HepG2 (cell line): ENCODE measurements around the gene APLP1. TPM values are rescaled to one million over a fixed set of nuclear protein-coding genes. Genes with fewer than 3 reads are reported as not detected.

ENCODE experiments used
- ATAC-seq: fragments of 200-7000 bp; cut with Tn5 transposase; 3 replicates; pipeline ENCODE4 v1.9.1; 2020; ENCODE audit warnings: mild to moderate bottlenecking, moderate library complexity
- BruUV-seq: library from RNA; stranded (reverse); fragments of 400-500 nt; replicated peaks from 2 replicates; lab custom pipeline; 2021; lab: Mats Ljungman, UMichigan
- CTCF ChIA-PET: fragments of 300-600 bp; formaldehyde crosslinking; extraction: SDS; loops from one replicate; lab custom pipeline; 2021; ENCODE audit warnings: low total read pairs, inconsistent platforms, low intra/inter-chr PET ratio; lab: Yijun Ruan, JAX
- POLR2A ChIA-PET: fragments of 350-600 bp; sonication (Branson Sonifier 250); formaldehyde crosslinking; loops from one replicate; lab custom pipeline; 2020; ENCODE audit warnings: antibody characterized with exemption, inconsistent platforms; lab: Yijun Ruan, JAX
- DNase-seq: peaks from one replicate; pipeline ENCODE4 v3.0.0-alpha.2; 2015; ENCODE audit warnings: low spot score
- FAIRE-seq: peaks from 3 replicates; lab custom pipeline; 2011; peaks lifted over from hg19 to GRCh38; lab: Jason Lieb, UNC
- H2AFZ ChIP-seq: one replicate; pipeline ENCODE4 v1.6.1; 2011; ENCODE audit warnings: low read length, inconsistent platforms
- H3K27ac ChIP-seq: fragments of 300-600 bp; 3 replicates; pipeline ENCODE4 v1.8.0; 2011; ENCODE audit warnings: mixed run types, mild to moderate bottlenecking, mixed read lengths, low read length, inconsistent platforms; ENCODE audit not compliant: insufficient read depth; ENCODE audit errors: extremely low read length
- H3K27me3 ChIP-seq, 2 experiments: fragments of 200-600 bp in 1 of 2; 2 replicates in 1 of 2; 3 replicates in 1 of 2; pipeline versions ENCODE4 v1.6.0 to v1.8.0; 2011; ENCODE audit warnings: low read length in 2 of 2, mild to moderate bottlenecking in 2 of 2, moderate library complexity in 2 of 2, inconsistent platforms in 1 of 2; ENCODE audit not compliant: insufficient read depth in 2 of 2, control insufficient read depth in 1 of 2
- H3K36me3 ChIP-seq, 2 experiments: fragments of 200-600 bp in 1 of 2; replicated peaks in 1 of 2; 2 replicates in 1 of 2; 3 replicates in 1 of 2; pipeline versions ENCODE4 v1.5.1 to v1.8.0; 2011; ENCODE audit warnings: low read length in 2 of 2, inconsistent platforms in 1 of 2; ENCODE audit not compliant: insufficient read depth in 2 of 2, control insufficient read depth in 1 of 2
- H3K4me1 ChIP-seq: 2 replicates; pipeline ENCODE4 v1.5.1; 2012; ENCODE audit warnings: low read length, inconsistent platforms; ENCODE audit not compliant: insufficient read depth
- H3K4me2 ChIP-seq: 2 replicates; pipeline ENCODE4 v1.6.0; 2011; ENCODE audit warnings: low read depth, low read length, inconsistent platforms
- H3K4me3 ChIP-seq, 3 experiments: fragments of 200-600 bp in 1 of 3; sonication (generic), shearing (Covaris generic) in 1 of 3; replicated peaks in 1 of 3; 2 replicates each; pipeline ENCODE4 v1.5.1; 2011 to 2016; ENCODE audit warnings: low read length in 3 of 3, inconsistent platforms in 2 of 3, low read depth in 2 of 3, mild to moderate bottlenecking in 2 of 3, control low read depth in 1 of 3, mixed read lengths in 1 of 3; ENCODE audit not compliant: insufficient read depth in 1 of 3
- H3K79me2 ChIP-seq: one replicate; pipeline ENCODE4 v1.6.1; 2011; ENCODE audit warnings: low read length, inconsistent platforms; ENCODE audit not compliant: insufficient read depth
- H3K9ac ChIP-seq: 2 replicates; pipeline ENCODE4 v1.6.0; 2011; ENCODE audit warnings: mild to moderate bottlenecking, low read depth, low read length, inconsistent platforms; ENCODE audit not compliant: insufficient read depth
- H3K9me3 ChIP-seq: 2 replicates; pipeline ENCODE4 v1.5.1; 2012; ENCODE audit warnings: mild to moderate bottlenecking, low read length
- H4K20me1 ChIP-seq: 2 replicates; pipeline ENCODE4 v1.6.0; 2011; ENCODE audit warnings: inconsistent platforms, mild to moderate bottlenecking, low read length, moderate library complexity; ENCODE audit not compliant: insufficient read depth
- ATAD3A ChIP-seq: sonication (generic); formaldehyde crosslinking; IDR thresholded peaks from 2 replicates; pipeline ENCODE4 v1.4.0; 2020; ENCODE audit warnings: missing genetic modification reagents
- HDAC1 ChIP-seq: sonication (generic); formaldehyde crosslinking; IDR thresholded peaks from 2 replicates; pipeline ENCODE4 v1.5.1; 2020; ENCODE audit warnings: mild to moderate bottlenecking, missing genetic modification reagents
- HNF4A ChIP-seq: sonication (generic); formaldehyde crosslinking; IDR thresholded peaks from 2 replicates; pipeline ENCODE4 v1.4.0; 2020; ENCODE audit warnings: missing genetic modification reagents
- KLF6 ChIP-seq: IDR thresholded peaks from 2 replicates; pipeline ENCODE4 v1.8.0; 2016; ENCODE audit warnings: missing biosample characterization, missing genetic modification reagents
- PAWR ChIP-seq: sonication (generic); formaldehyde crosslinking; IDR thresholded peaks from 2 replicates; pipeline ENCODE4 v1.4.0; 2020; ENCODE audit warnings: missing genetic modification reagents, mild to moderate bottlenecking, borderline replicate concordance
- PAX8 ChIP-seq: sonication (generic); formaldehyde crosslinking; IDR thresholded peaks from 2 replicates; pipeline ENCODE4 v1.8.0; 2022; ENCODE audit warnings: mild to moderate bottlenecking, missing genetic modification reagents, borderline replicate concordance
- PCBP1 ChIP-seq: fragments of 200-400 bp; formaldehyde crosslinking; IDR thresholded peaks from 2 replicates; pipeline ENCODE4 v1.6.1; 2017; ENCODE audit warnings: mild to moderate bottlenecking, low read depth, low read length, borderline replicate concordance
- PTBP1 ChIP-seq: fragments of 200-400 bp; formaldehyde crosslinking; IDR thresholded peaks from 2 replicates; pipeline ENCODE4 v1.6.1; 2018; ENCODE audit warnings: low read length, low read depth; ENCODE audit not compliant: poor library complexity, severe bottlenecking
- SP5 ChIP-seq: IDR thresholded peaks from 2 replicates; pipeline ENCODE4 v1.6.1; 2016; ENCODE audit warnings: low read depth, borderline replicate concordance
- ZIK1 ChIP-seq: sonication (generic); formaldehyde crosslinking; IDR thresholded peaks from 2 replicates; pipeline ENCODE4 v1.5.0; 2020; ENCODE audit warnings: mild to moderate bottlenecking, low read depth, missing genetic modification reagents, borderline replicate concordance
- ZNF121 ChIP-seq: sonication (generic); formaldehyde crosslinking; IDR thresholded peaks from 2 replicates; pipeline ENCODE4 v1.5.0; 2020; ENCODE audit warnings: mild to moderate bottlenecking, missing genetic modification reagents
- ZNF572 ChIP-seq: sonication (generic); formaldehyde crosslinking; IDR thresholded peaks from 2 replicates; pipeline ENCODE4 v1.5.1; 2020; ENCODE audit warnings: mild to moderate bottlenecking, missing genetic modification reagents
- ZNF605 ChIP-seq: sonication (generic); formaldehyde crosslinking; IDR thresholded peaks from 2 replicates; pipeline ENCODE4 v1.8.0; 2022; ENCODE audit warnings: mild to moderate bottlenecking, missing genetic modification reagents
- WGBS: methylation state at CpG from one replicate; pipeline ENCODE4 v1.1.6; 2017; ENCODE audit warnings: low lambda C conversion rate; 5-methylcytosine and 5-hydroxymethylcytosine counted together
- in situ Hi-C: cut with HindIII; loops from 2 replicates; pipeline ENCODE4 v1.10.0; 2017; ENCODE audit warnings: low pct_unique_long_range_greater_than_20kb; ENCODE audit not compliant: extremely low pct_ligation_motif_present
- intact Hi-C: fragments of 100-400 bp; cut with micrococcal nuclease; formaldehyde crosslinking; loops from one replicate; pipeline ENCODE4 v1.10.0; 2022; ENCODE audit not compliant: unreplicated experiment
- polyA plus RNA-seq, 8 experiments: library from polyadenylated mRNA; depleted of rRNA in 3 of 8; stranded (reverse) in 7 of 8; unstranded in 1 of 8; fragments of >200 nt; fragmentation: Illumina TruSeq in 4 of 8; extraction: Trizol in 4 of 8; gene quantifications; 2 replicates each; pipeline versions ENCODE4 v1.2.1 to v1.2.3, GENCODE V29; 2011 to 2016; ENCODE audit warnings: low read depth in 4 of 8, missing spikeins in 1 of 8, mixed read lengths in 1 of 8; ENCODE audit not compliant: insufficient read depth in 1 of 8
- total RNA-seq, 5 experiments: library from RNA; depleted of rRNA; stranded (reverse); fragments of >200 nt; fragmentation: Illumina TruSeq; extraction: Trizol; gene quantifications; 2 replicates each; pipeline ENCODE4 v1.2.3, GENCODE V29; 2016; ENCODE audit warnings: low read depth in 1 of 5
- TF ChIP-seq, protein P1 (sequence below): sonication (generic); formaldehyde crosslinking; IDR thresholded peaks from 2 replicates; pipeline ENCODE4 v1.5.0; 2020; ENCODE audit warnings: mild to moderate bottlenecking, missing genetic modification reagents

Gene APLP1
- total and polyA plus RNA-seq, 2 of the 13 experiments (the other 11 are each of a cell fraction or from before 2014, with no cell fraction given), result 2.0 to 2.9 TPM

DNA sequence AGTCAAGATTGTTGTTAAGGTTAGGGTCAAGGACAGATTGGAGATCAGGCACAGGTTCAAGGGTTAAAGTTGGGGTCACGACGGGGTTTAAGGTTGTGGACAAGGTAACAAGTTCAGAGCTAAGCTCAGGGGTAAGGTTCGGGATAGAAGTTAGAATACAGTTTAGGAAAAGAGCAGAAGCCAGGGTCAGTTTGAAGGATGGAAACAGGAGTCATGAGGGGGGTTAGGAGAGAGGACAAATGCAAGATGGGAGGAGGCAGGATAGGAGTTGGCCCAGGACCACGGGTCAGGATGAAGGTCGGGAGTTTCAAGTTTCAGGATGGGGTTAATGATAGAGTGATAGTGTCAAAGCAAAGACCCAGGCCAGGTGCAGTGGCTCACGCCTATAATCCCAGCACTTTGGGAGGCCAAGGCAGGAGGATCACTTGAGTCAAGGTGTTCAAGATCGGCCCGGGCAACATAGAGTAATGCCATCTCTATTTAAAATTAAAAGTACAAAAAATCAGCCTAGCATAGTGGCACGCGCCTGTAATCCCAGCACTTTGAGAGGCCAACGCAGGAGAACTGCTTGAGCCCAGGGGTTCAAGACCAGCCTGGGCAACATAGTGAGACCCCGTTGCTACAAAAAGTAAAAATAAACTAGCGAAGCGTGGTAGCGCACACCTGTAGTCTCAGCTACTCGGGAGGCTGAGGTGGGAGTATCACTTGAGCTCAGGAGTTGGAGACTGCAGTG is 23.7 kb upstream of the APLP1 start:
- H4K20me1 ChIP-seq, result no peaks in the 10 kb centered on the region
- BruUV-seq, result no TSS peak
- no peak for DNase-seq
- no peak overlapping the region for H2AFZ ChIP-seq
- FAIRE-seq, result no peak
- intact Hi-C loops, result no loop called here
- no peak for ATAC-seq
- peak overlapping the region; percentile 85 for H3K4me2 ChIP-seq
- 33% methylated on average over 16 of the region's 16 CpGs for WGBS
- ChIA-PET POLR2A (no interaction called here), CTCF (no interaction called here)
- TF ChIP-seq HDAC1, result 0 out of 2 replicates have a peak, but pooled peaks have one; percentile 14
- 0 out of 2 replicates have a peak, but pooled peaks have one; percentile 19 for TF ChIP-seq ZNF605 (CRISPR knock-in tag)
- peak; percentile 64 for TF ChIP-seq ZNF121
- TF ChIP-seq, protein P1, sequence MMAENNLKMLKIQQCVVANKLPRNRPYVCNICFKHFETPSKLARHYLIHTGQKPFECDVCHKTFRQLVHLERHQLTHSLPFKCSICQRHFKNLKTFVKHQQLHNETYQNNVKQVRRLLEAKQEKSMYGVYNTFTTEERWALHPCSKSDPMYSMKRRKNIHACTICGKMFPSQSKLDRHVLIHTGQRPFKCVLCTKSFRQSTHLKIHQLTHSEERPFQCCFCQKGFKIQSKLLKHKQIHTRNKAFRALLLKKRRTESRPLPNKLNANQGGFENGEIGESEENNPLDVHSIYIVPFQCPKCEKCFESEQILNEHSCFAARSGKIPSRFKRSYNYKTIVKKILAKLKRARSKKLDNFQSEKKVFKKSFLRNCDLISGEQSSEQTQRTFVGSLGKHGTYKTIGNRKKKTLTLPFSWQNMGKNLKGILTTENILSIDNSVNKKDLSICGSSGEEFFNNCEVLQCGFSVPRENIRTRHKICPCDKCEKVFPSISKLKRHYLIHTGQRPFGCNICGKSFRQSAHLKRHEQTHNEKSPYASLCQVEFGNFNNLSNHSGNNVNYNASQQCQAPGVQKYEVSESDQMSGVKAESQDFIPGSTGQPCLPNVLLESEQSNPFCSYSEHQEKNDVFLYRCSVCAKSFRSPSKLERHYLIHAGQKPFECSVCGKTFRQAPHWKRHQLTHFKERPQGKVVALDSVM (CRISPR knock-in tag), result peak; percentile 27; the same call in 1 of the 2 replicates
- no peak for TF ChIP-seq PAX8 (CRISPR knock-in tag)
- no peak for TF ChIP-seq ATAD3A (CRISPR knock-in tag)
- no peak for TF ChIP-seq PTBP1
- no peak for TF ChIP-seq ZIK1 (CRISPR knock-in tag)
- 0 out of 2 replicates have a peak, but pooled peaks have one; percentile 1 for TF ChIP-seq KLF6
- no peak for TF ChIP-seq PCBP1
- TF ChIP-seq ZNF572 (CRISPR knock-in tag), result no peak
- TF ChIP-seq SP5 (CRISPR knock-in tag), result no peak
- no peak for TF ChIP-seq PAWR (CRISPR knock-in tag)
- TF ChIP-seq HNF4A, result 0 out of 2 replicates have a peak, but pooled peaks have one; percentile 2
- H3K9ac ChIP-seq, result no peak overlapping the region
- no peaks in the 10 kb centered on the region for H3K79me2 ChIP-seq
- peak overlapping the region in 2 of 3 experiments; percentile 49 to 73; a peak in 2 of 6 replicates for H3K4me3 ChIP-seq
- in situ Hi-C loops, result no loop called here
- no peak overlapping the region for H3K27ac ChIP-seq
- H3K4me1 ChIP-seq, result peaks cover 27% of the 10 kb centered on the region
- H3K36me3 ChIP-seq, result no peaks in the 10 kb centered on the region
- peaks cover 0 to 37% of the 10 kb centered on the region in 2 experiments for H3K27me3 ChIP-seq
- H3K9me3 ChIP-seq, result no peaks in the 10 kb centered on the region
